ENCODE results near the gene TRAPPC2.

Gene TRAPPC2

DNA sequence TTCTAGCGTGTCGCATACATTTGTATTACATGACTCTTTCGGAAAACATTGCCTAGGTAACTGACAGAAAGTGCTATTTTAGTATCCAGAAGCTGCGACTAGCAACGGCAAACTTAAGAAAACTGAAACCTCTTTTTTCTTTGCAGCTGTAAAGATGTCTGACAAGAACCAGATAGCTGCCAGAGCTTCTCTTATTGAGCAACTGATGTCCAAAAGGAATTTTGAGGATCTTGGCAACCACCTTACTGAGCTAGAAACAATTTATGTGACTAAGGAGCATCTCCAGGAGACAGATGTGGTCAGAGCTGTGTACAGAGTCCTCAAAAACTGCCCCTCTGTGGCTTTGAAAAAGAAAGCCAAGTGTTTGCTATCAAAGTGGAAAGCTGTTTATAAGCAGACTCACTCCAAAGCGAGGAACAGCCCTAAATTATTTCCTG is 72.0 kb downstream of the TRAPPC2 start:
- DNase-seq = peak; percentile 81
- Histone ChIP-seq H3K4me3 (ENCODE audit: low read length) (peak overlapping the region; percentile 62), H3K27ac (ENCODE audit: low read length) (peak overlapping the region; percentile 100)

More for the DNA sequence above, 72.0 kb downstream of the TRAPPC2 start:
- no peaks in the 10 kb centered on the region for H3K36me3 ChIP-seq (replicated peaks; ENCODE audit: insufficient read depth, low read length)
- peaks cover 29% of the 10 kb centered on the region for H3K4me1 ChIP-seq (ENCODE audit: low read length)
- H4K20me1 ChIP-seq (ENCODE audit: insufficient read depth, low read length) = no peaks in the 10 kb centered on the region
- peaks cover 10% of the 10 kb centered on the region for H3F3A ChIP-seq (ENCODE audit: insufficient read depth, low read length)
- TF ChIP-seq CTCF (IDR thresholded peaks at IDR 0.05; ENCODE audit: low read length) (no peak), EZH2 (optimal IDR thresholded peaks at IDR 0.05; ENCODE audit: low read depth, low read length) (no peak), EZH2phosphoT487 (IDR thresholded peaks at IDR 0.05; ENCODE audit: low read length) (no peak)
- peak overlapping the region; percentile 79 for H3K4me2 ChIP-seq (ENCODE audit: low read depth, low read length)
- no peaks in the 10 kb centered on the region for H3K9me3 ChIP-seq (replicated peaks; ENCODE audit: insufficient read depth, low read length)
- no peaks in the 10 kb centered on the region for H3K27me3 ChIP-seq (replicated peaks; ENCODE audit: insufficient read depth, low read length)
- peak overlapping the region; percentile 88 for H3K9ac ChIP-seq (ENCODE audit: low read length)
- no peaks in the 10 kb centered on the region for H3K9me2 ChIP-seq (replicated peaks; ENCODE audit: insufficient read depth, low read length)
- 0 out of 2 replicates have a peak overlapping the region, but pooled peaks have one; percentile 45 for H2AFZ ChIP-seq (ENCODE audit: low read length)
- peaks cover 12% of the 10 kb centered on the region for H3K79me2 ChIP-seq (ENCODE audit: low read length)
